Fibroblast of peridontal ligament (primary cell): Measurements from ENCODE around the gene MICALL1.
"Not testable (repeated sequence)": the region's sequence is repeated elsewhere in the genome, so short reads cannot be mapped to it uniquely, and the experiment has no call there.

Experiments
- DNase-seq: peaks from one replicate; pipeline ENCODE4 v3.0.0-alpha.2; 2010; ENCODE audit errors: extremely low read depth

MICALL1 gene

GRCh38 chr22:37930270-37930951 lies 24.3 kb downstream of the MICALL1 start:
- peak; percentile 39 for DNase-seq

GRCh38 chr22:37930952-37931440 lies 24.9 kb downstream of the MICALL1 start:
- DNase-seq: no peak

GRCh38 chr22:37931893-37932389 lies 25.8 kb downstream of the MICALL1 start:
- no peak for DNase-seq

DNA sequence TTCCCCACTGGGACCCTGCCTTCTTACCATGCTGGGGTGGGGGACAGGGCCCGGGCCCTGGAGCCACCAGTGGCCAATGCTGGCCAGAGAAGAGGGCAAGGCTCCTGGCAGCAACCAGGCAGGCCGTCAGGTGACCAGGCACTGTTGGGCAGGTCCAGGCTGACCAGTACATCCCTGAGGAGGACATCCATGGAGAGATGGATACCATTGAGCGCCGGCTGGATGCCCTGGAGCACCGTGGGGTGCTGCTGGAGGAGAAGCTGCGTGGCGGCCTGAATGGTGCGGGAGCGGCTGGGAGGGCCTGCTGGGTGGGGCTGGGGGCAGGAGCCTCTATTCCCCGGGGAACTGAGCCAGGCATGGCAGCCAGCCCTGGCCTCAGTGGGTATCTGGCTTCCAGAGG lies 26.3 kb downstream of the MICALL1 start:
- DNase-seq: no peak

DNA sequence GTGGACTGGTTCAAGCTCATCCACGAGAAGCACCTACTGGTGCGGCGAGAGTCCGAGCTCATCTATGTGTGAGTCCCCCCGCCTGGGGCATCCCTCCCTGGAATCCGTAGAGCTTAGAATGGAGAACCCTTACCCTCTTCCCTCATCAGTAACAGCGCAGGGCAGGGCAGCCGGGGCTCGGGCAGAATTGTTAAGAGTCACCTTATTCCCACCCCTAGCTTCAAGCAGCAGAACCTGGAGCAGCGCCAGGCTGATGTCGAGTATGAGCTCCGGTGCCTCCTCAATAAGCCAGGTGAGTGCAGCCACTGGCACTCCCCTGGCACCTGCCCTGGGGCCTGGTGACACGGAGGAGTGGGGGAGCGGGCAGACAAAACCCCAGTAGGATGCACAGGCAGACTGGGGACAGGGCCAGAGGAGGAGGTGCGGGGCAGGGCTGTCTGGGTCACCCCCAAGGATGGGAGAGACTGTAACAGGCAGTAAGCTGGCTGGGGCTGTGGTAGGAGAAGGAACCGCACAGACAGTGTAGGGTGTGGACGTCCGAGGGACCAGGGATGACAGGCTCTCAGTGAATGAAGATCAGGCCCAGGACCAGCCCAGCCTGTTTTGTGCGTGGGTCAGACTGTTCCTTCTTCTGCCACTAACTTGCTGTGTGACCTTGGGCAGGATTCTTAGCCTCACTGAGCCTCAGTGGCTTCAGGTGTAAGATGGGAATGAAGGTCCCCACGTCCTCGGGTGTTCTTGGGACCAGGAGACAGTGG lies 26.9 kb downstream of the MICALL1 start:
- no peak for DNase-seq

GRCh38 chr22:37933711-37934376 lies 27.7 kb downstream of the MICALL1 start:
- DNase-seq: peak; percentile 82

DNA sequence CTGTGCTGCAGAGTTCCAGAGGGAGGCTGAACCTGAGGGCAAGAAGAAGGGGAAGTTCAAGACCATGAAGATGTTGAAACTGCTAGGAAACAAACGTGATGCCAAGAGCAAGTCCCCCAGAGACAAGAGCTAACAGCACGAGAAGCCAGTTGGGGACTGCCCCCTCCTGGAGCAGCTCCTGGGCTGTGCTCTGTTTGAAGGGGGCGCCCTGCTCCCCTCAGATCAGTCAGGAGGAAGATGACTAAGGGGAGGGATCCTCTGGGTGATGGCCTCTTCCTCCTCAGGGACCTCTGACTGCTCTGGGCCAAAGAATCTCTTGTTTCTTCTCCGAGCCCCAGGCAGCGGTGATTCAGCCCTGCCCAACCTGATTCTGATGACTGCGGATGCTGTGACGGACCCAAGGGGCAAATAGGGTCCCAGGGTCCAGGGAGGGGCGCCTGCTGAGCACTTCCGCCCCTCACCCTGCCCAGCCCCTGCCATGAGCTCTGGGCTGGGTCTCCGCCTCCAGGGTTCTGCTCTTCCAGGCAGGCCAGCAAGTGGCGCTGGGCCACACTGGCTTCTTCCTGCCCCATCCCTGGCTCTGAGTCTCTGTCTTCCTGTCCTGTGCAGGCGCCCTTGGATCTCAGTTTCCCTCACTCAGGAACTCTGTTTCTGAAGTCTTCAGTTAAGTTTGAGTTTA lies 34.7 kb downstream of the MICALL1 start:
- DNase-seq: peak; percentile 46

DNA sequence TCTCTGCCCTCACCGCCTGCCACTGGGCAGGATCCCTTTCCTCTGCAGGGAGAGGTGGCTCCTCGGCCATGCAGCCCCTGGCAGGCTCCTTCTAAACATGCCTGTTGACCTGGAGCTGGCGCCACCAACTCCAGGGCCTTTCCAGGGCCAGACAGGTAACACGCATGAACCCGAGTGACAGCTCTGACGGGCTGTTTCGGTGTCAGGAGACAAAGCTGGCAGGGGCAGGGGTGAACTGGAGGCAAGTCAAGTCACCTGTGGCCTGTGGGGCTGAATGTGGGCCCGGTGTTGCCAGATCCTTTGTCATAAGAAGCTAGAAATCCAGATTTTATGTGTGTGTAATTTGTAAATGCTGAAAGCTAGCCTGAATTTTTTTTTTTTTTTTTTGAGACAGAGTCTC lies 36.0 kb downstream of the MICALL1 start:
- DNase-seq: no peak

- DNase-seq: no peak
Observed at GRCh38 chr22:37943136-37943824, 37.2 kb downstream of the MICALL1 start.

- no peak for DNase-seq
Observed at GRCh38 chr22:37943825-37944198, 37.7 kb downstream of the MICALL1 start.

GRCh38 chr22:37944423-37944822 lies 38.3 kb downstream of the MICALL1 start:
- DNase-seq: not testable (repeated sequence)

GRCh38 chr22:37947142-37947795 lies 41.2 kb downstream of the MICALL1 start:
- not testable (repeated sequence) for DNase-seq

DNA sequence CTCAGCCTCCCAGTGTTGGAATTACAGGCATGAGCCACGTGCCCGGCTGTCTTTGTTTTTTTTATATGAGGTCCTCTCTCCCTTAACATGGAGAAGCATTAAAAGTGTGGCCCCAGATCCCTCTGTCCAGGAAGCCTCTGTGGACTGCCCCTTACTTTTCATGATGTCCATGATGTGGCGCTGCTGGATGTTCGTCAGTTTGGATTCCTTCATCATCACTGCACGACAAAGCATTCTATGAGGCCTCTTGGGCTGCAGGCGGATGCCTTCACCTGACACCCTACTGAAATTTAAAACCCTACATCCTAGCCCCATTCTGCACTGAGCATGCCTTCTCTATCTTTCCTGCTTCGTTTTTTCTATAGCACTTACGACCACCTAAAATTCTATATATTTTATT lies 45.2 kb downstream of the MICALL1 start:
- DNase-seq: no peak

DNA sequence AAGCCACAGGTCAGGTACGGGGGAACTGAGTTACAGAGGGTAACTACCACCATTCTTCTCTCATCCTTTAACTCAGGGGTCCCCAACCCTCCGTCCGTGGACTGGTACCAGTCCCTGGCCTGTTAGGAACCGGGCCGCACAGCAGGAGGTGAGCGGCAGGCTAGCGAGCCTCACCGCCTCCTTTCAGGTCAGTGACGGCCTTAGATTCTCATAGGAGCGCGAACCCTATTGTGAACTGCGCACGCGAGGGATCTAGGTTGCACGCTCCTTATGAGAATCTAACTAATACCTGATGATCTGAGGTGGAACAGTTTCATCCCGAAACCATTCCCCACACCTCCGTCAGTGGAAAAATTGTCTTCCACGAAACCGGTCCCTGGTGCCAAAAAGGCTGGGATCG lies 46.5 kb downstream of the MICALL1 start:
- DNase-seq: not testable (repeated sequence)

DNA sequence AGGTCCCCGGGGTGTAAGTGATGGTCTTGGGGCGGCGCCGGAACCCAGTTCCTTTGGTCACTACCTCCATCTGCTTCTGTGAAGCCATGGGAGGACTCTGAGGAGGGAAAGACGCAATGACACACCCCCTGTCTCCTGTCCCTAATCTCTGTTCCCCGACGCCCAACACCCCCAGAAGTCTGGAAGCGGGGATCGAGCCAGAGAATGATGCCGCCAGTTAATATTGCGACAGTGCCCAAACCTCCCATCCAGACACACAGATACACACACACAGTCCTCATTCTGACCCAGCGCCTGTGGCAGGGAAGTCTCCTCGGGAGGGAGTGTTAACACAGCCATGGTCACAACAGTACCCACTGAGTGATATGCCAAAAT lies 47.0 kb downstream of the MICALL1 start:
- DNase-seq: no peak

DNA sequence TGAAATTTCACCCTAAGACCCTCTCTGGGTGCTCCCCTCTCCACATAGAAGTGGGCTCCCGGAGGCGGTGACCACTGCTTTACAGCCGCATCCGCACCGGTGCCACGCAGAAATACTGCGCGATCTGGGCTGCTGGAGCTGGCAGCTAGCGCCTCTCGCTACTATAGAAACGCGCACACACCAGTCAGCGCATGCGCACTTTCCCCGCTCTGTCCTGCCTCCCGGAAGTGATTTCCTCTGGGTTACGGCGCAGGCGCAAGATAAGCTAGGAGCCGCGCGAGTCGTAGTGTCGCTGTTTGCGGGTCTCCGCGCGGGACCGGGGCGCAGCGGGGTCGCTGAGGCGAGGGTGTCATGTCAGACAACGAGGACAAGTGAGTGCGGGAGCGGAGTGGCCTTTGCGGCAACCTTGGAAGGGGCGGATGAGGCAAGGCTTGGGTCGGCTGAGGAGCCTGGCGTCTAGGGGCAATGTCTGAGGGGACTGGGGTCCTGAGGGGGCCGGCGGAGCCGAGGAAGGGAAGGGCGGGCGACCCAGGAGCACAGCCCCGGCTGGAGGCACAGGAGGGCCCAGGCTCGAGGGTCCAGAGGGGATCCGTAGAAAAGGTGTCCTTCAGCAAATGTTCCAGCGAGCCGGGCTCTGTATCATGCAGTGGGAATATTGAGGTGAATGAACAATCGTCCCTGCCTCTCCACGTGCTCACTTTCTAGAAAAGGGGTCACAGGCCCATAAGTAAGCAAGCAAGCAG lies 47.5 kb downstream of the MICALL1 start, which contains the start of the genes C22orf23 and POLR2F:
Gene C22orf23, minus strand, starts transcription at position 165 of the 743 bp plus-strand sequence. CDS start 452 bp downstream, outside the sequence.
Gene POLR2F, plus strand, starts transcription at position 263 of the 743 bp plus-strand sequence. Its CDS starts 89 bp downstream, at position 352.
- DNase-seq: peak; percentile 95

GRCh38 chr22:37954686-37955085 lies 48.6 kb downstream of the MICALL1 start:
- no peak for DNase-seq

GRCh38 chr22:37955825-37956397 lies 49.8 kb downstream of the MICALL1 start:
- DNase-seq: not testable (repeated sequence)

DNA sequence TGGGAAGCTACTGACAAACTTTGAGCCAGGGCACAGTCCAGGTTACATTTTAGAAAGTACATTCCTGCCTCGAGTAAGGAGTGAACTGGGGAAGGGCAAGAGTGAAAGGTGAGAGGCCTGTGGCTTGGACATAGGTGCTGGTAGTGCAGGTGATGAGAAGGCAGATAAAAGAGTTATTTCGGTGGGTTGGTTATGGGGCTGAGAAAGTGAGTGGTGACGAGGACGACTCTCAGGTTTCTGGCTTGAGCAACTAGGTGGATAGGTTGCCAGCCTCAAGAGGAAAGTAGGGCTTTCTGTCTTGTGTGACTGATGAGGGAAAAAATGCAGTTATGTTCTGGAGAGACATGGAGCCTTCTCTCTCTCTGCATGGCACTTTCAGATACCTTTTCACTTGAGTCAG lies 51.1 kb downstream of the MICALL1 start:
- no peak for DNase-seq
